Spleen (tissue), 11 donors: Measurements from ENCODE around the gene HJURP. TPM values are rescaled to one million over a fixed set of nuclear protein-coding genes. Genes with fewer than 3 reads are reported as not detected.
A peak's percentile ranks its signal among the peaks of the same experiment; 100 is the strongest.

Source experiments
- DNase-seq: peaks from one replicate; pipeline ENCODE4 v3.0.0-alpha.2; 2020
- H3K27ac ChIP-seq, 8 donors: fragments of 200-600 bp; sonication (generic) in 7 of 8; 1 replicate in 4 of 8; 2 replicates in 4 of 8; pipeline versions ENCODE4 v1.5.0 to v1.8.0; 2016 to 2021; ENCODE audit warnings: inconsistent platforms in 4 of 8, mild to moderate bottlenecking in 4 of 8, moderate library complexity in 1 of 8
- H3K27me3 ChIP-seq, 7 donors: fragments of 200-600 bp; sonication (generic) in 6 of 7; replicated peaks in 1 of 7; 1 replicate in 4 of 7; 2 replicates in 3 of 7; pipeline versions ENCODE4 v1.5.0 to v1.8.0; 2016 to 2021; ENCODE audit warnings: inconsistent platforms in 3 of 7, mild to moderate bottlenecking in 1 of 7
- H3K36me3 ChIP-seq, 6 donors: fragments of 200-600 bp; sonication (generic) in 5 of 6; 1 replicate in 4 of 6; 2 replicates in 2 of 6; pipeline versions ENCODE4 v1.5.0 to v1.8.0; 2016 to 2021; ENCODE audit warnings: inconsistent platforms in 2 of 6
- H3K4me1 ChIP-seq, 6 donors: fragments of 200-600 bp; sonication (generic) in 5 of 6; 1 replicate in 3 of 6; 2 replicates in 3 of 6; pipeline versions ENCODE4 v1.5.0 to v1.8.0; 2016 to 2021; ENCODE audit warnings: inconsistent platforms in 3 of 6
- H3K4me3 ChIP-seq, 8 donors: fragments of 200-600 bp; sonication (generic) in 7 of 8; 1 replicate in 4 of 8; 2 replicates in 4 of 8; pipeline versions ENCODE4 v1.5.0 to v1.8.0; 2016 to 2021; ENCODE audit warnings: inconsistent platforms in 4 of 8, mild to moderate bottlenecking in 4 of 8, moderate library complexity in 2 of 8
- H3K9me3 ChIP-seq, 8 donors: fragments of 200-600 bp; sonication (generic) in 7 of 8; 1 replicate in 4 of 8; 2 replicates in 4 of 8; pipeline versions ENCODE4 v1.5.0 to v1.8.0; 2016 to 2021; ENCODE audit warnings: inconsistent platforms in 4 of 8
- CTCF ChIP-seq, 11 experiments: fragments of 200-600 bp in 7 of 11; fragments of 450-650 bp in 4 of 11; sonication (generic) in 4 of 11; IDR thresholded peaks in 8 of 11; conservative IDR thresholded peaks in 3 of 11; 1 replicate in 7 of 11; 2 replicates in 4 of 11; pipeline versions ENCODE4 v1.4.0 to v1.8.0; 2016 to 2021; ENCODE audit warnings: antibody characterized with exemption in 11 of 11, inconsistent platforms in 4 of 11, mild to moderate bottlenecking in 1 of 11
- POLR2A ChIP-seq, 3 donors: fragments of 450-650 bp; IDR thresholded peaks; one replicate each; pipeline ENCODE4 v1.5.1; 2017; ENCODE audit warnings: antibody characterized with exemption in 3 of 3, mild to moderate bottlenecking in 1 of 3
- POLR2AphosphoS5 ChIP-seq, 3 donors: sonication (generic); formaldehyde crosslinking; IDR thresholded peaks; one replicate each; pipeline ENCODE4 v1.5.1; 2017; ENCODE audit warnings: antibody characterized with exemption in 3 of 3
- WGBS, 5 donors: extraction: QIAGEN DNeasy Blood & Tissue Kit in 3 of 5; methylation state at CpG; one replicate each; pipeline versions ENCODE4 v1.1.5 to v1.1.7; 2013 to 2018; 5-methylcytosine and 5-hydroxymethylcytosine counted together
- intact Hi-C: fragments of 100-400 bp; cut with DNase I; formaldehyde crosslinking; loops from one replicate; pipeline ENCODE4 v1.15.0; 2023; ENCODE audit warnings: low total_unique reads
- polyA plus RNA-seq, 3 donors: library from polyadenylated mRNA; stranded (reverse); fragments of 200-250 nt; gene quantifications; one replicate each; pipeline ENCODE4 v1.2.1, GENCODE V29; 2013
- total RNA-seq, 7 donors: library from RNA; depleted of rRNA in 3 of 7; stranded (reverse); fragments of >200 nt in 3 of 7; fragmentation: NEBNext Ultra II Directional in 4 of 7; extraction: Animal tissue kit (Norgen Biotek cat#: 25700) in 4 of 7; gene quantifications; one replicate each; pipeline versions ENCODE4 v1.1.0 to v1.2.1, GENCODE V29; 2016 to 2021
- donor health status: healthy with polysubstance abuse.
- donor health status: DM: no; HTN: no; CAD: no; lungs with moderate emphysema.
- donor health status: DM: no; HTN: no; CAD: no.
- donor health status: Bipolar disorder and iron deficiency.
- donor health status: healthy.
- donor health status: DM: no; HTN: no; CAD: no.
- donor health status: DM: yes; HTN: yes; CAD: no.

Gene HJURP
- total and polyA plus RNA-seq, 10 donors, result 1.4 to 7.4 (median 5.2) TPM

GRCh38 chr2:233846387-233847247 lies 7.7 kb downstream of the HJURP start:
- no peak overlapping the region for H3K4me3 ChIP-seq
- H3K36me3 ChIP-seq, result peaks cover 0 to 91% (median 0%) of the 10 kb centered on the region in 6 donors
- no peaks in the 10 kb centered on the region for H3K9me3 ChIP-seq
- peaks cover 0 to 4% (median 0%) of the 10 kb centered on the region in 7 donors for H3K27me3 ChIP-seq
- TF ChIP-seq POLR2A (IDR thresholded peaks at IDR 0.05), result no peak
- TF ChIP-seq CTCF (IDR thresholded peaks at IDR 0.05 in 8 of 11, conservative IDR thresholded peaks at IDR 0.05 in 3 of 11), result no peak
- no peak for TF ChIP-seq POLR2AphosphoS5 (IDR thresholded peaks at IDR 0.05)
- H3K27ac ChIP-seq, result no peak overlapping the region
- DNase-seq, result no peak
- H3K4me1 ChIP-seq, result no peaks in the 10 kb centered on the region
- intact Hi-C loops, result no loop called here
- WGBS, 5 donors, result 89 to 92% (median 90%) methylated on average over 16 of the region's 16 CpGs

GRCh38 chr2:233845301-233846060 lies 8.9 kb downstream of the HJURP start:
- no peaks in the 10 kb centered on the region for H3K4me1 ChIP-seq
- H3K9me3 ChIP-seq, result no peaks in the 10 kb centered on the region
- peaks cover 0 to 98% (median 0%) of the 10 kb centered on the region in 6 donors for H3K36me3 ChIP-seq
- TF ChIP-seq POLR2A (IDR thresholded peaks at IDR 0.05) (no peak), CTCF (IDR thresholded peaks at IDR 0.05 in 8 of 11, conservative IDR thresholded peaks at IDR 0.05 in 3 of 11) (no peak), POLR2AphosphoS5 (IDR thresholded peaks at IDR 0.05) (no peak)
- no peak overlapping the region for H3K4me3 ChIP-seq
- WGBS, 5 donors, result 93 to 100% (median 100%) methylated on average over 1 of the region's 1 CpG
- H3K27ac ChIP-seq, result no peak overlapping the region
- intact Hi-C loops, result no loop called here
- peak; percentile 8 for DNase-seq
- H3K27me3 ChIP-seq, result no peaks in the 10 kb centered on the region

GRCh38 chr2:233844836-233845235 lies 9.5 kb downstream of the HJURP start:
- H3K27me3 ChIP-seq, result no peaks in the 10 kb centered on the region
- H3K4me3 ChIP-seq, result no peak overlapping the region
- H3K9me3 ChIP-seq, result no peaks in the 10 kb centered on the region
- peak; percentile 21 for DNase-seq
- TF ChIP-seq CTCF (IDR thresholded peaks at IDR 0.05 in 8 of 11, conservative IDR thresholded peaks at IDR 0.05 in 3 of 11) (no peak), POLR2AphosphoS5 (IDR thresholded peaks at IDR 0.05) (no peak), POLR2A (IDR thresholded peaks at IDR 0.05) (no peak)
- H3K36me3 ChIP-seq, result peaks cover 0 to 98% (median 0%) of the 10 kb centered on the region in 6 donors
- no peaks in the 10 kb centered on the region for H3K4me1 ChIP-seq
- 82 to 96% (median 95%) methylated on average over 3 of the region's 3 CpGs for WGBS, 5 donors
- H3K27ac ChIP-seq, result no peak overlapping the region
- intact Hi-C loops, result no loop called here
